ENCODE results near the gene EIF1AD.
"Not testable (repeated sequence)": the region's sequence is repeated elsewhere in the genome, so short reads cannot be mapped to it uniquely, and the experiment has no call there.

The EIF1AD gene, protein sequence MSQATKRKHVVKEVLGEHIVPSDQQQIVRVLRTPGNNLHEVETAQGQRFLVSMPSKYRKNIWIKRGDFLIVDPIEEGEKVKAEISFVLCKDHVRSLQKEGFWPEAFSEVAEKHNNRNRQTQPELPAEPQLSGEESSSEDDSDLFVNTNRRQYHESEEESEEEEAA

DNA sequence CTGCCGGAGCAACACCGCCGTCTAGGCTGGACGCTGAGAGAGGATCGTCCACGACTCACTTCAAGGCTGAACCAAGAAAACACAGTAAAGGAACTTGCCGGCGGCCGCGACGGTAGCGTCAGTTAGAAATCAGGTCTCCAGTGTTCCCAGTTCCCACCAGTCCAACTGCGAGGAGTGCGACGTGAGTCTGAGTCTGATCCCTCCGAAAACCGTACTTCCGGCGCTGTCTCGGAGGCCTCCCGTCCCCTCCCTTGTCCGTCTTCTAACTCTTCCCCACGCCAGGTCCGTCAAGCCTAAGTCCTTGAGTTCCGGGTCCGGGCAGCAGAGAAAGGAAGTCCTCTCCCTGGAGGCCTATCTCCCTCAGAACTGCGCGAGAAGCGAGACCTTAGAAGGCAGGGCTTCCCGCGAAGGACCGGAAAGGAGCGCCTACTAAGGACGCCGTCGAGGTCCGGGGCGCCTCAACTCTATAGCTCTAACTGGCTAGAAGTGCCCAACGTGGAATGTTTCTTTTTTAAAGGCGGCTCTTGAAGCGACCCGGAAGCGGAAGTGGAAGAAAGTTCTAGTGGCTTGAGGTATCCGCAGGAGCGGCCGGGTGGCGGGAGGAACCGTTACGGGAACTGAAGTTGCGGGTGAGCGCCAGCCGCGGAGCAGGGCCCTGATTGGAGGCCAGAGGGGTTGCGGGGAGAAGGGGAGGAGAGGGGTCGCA is at the start of gene EIF1AD, which contains the start of gene BANF1:
Gene EIF1AD (minus strand): TSS at position 216 of the 706 bp plus-strand sequence. CDS start 1,768 bp downstream, outside the sequence.
Gene BANF1 (plus strand): TSS at position 562 of the 706 bp plus-strand sequence. CDS start 748 bp downstream, outside the sequence.
- DNase-seq (ENCODE audit: low spot score), result peak; percentile 88
- peak; percentile 15 for FAIRE-seq

- no peak for FAIRE-seq
- DNase-seq (ENCODE audit: low spot score), result no peak
Observed at GRCh38 chr11:66051371-66051765, 49.4 kb upstream of the EIF1AD start.

DNA sequence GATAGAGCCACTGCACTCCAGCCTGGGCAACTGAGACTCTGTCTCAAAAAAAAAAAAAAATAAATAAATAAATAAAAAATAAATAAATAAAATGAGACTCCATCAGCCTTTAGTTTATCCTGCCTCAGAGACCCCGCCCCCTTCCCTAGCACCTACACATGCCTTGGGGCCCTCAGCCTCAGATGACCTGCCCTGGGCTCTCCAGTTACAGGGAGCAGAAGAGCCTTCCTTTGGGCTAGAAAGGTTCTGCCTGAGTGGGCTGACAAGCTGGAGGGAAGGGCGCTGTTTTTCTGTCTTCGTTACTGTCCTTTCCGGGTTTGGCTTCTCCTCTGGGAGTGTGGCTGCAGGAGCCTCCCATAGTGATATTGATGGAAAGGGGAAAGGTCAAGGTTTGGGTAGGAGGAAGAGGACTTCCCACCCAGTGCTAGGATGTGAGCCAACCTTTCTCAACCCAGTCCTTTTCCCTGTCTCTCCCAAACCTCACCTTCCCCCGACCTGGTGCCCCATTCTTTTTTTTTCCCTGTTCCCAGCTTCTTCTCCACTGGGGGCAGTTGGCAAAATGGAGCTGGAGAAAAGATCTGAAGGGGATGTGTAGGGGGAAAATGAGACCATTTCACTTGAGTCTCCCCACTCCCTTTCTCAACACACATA is 48.7 kb upstream of the EIF1AD start:
- FAIRE-seq (no peak), DNase-seq (ENCODE audit: low spot score) (no peak)

DNA sequence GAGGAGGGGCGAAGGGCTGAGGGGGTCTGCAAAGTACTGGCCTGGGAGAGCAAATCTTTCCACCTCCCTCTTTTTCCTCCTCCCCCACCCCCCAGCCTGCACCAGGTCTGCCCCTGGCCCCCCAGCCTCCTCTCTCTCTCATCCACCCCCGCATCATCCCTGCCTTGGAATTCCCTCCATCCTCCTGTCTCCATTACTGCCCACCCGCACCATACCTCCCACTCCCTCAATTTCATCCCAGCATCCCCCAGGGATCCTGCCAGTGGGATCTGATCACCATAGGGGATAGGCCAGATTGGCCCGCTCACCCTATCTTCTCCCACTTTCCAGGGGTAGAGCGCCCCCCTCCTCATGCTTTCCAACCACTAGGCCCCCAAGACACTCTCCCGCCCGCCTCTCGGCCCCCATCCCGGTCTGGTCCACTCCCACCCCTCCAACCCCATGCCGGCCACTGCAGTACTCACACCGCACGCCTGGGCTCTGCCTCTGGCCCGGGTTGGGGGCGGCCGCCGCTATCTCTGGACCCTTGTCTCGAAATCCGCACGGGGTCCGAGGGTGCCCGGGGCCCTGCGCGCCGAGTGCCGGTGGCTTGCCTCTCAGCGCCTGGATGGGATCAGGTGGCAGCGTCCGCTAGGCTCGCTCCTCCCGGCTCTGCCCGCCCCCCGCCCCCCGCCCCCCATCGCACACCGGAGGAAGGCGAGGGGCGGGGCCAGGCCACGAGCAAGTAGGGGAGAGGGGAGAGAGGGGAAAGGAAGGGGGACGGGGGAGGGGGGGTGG is 46.8 kb upstream of the EIF1AD start, which contains the start of gene GAL3ST3:
Gene GAL3ST3 (minus strand): TSS at position 615 of the 777 bp plus-strand sequence. CDS start 3,746 bp downstream, outside the sequence.
- FAIRE-seq (no peak), DNase-seq (ENCODE audit: low spot score) (no peak)

DNA sequence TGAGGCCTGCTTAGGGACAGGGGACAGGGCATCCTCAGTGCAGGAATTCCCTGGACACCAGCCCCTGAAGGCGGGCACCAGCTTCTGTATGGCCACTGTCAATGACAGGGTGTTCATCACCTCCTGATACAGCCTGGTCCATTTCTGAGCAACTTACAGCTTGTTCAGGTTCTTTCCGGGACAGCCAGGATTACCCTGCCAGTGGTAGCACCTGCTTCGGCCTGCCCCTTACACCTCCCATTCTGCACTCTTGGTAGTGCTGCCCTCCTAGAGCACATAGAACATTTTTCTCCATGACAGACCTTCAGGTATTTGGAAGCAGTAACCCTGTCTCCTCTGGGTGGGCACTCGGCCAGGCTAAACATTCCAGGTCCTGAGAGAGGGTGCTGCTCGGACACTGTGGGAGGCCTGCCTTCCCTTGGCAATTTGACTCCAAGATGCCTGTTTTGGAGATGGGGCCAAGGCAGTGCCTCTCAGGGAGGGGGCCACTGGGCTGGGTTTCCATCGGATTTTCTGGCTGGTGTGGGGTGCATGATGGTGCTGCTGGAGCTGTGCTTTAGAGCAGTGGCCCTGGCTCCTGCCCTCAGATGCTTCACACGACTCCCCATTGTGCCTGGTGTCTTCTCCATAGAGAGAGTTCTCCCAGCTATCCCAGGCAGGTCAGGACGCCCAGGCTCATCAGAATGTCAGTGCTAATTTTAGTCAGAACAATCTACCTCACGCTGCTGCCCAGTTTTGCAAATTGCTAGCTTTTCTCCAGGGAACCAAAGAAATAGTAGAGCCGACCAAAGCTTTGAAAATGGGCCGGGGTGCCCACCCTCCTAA is 45.8 kb upstream of the EIF1AD start:
- DNase-seq (ENCODE audit: low spot score), result no peak
- no peak for FAIRE-seq

DNA sequence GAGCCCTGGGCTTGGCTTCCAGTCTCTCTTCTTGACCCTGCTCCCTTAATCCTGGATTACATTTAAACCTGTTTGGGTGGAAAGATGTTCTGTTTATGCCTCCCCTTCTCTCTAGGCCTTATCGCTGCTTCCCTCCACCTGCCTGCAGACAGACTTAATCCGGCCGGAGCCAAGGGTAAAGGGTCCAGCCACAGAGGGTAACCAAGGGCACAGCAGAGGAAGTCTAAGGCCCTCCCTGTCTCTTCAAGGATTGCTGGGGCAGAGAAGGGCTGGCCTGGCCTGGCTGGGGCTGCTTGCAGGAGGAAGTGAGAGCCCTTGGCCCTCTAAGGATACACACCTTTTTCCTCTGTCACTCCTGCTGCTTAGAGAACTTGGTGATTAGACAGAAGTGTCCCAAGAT is 44.9 kb upstream of the EIF1AD start:
- FAIRE-seq (no peak), DNase-seq (ENCODE audit: low spot score) (no peak)

GRCh38 chr11:66045177-66045639 is 43.3 kb upstream of the EIF1AD start:
- DNase-seq (ENCODE audit: low spot score) (peak; percentile 32), FAIRE-seq (no peak)

GRCh38 chr11:66044757-66045156 is 42.8 kb upstream of the EIF1AD start:
- no peak for FAIRE-seq
- DNase-seq (ENCODE audit: low spot score), result no peak

- no peak for DNase-seq (ENCODE audit: low spot score)
- FAIRE-seq, result no peak
Observed at GRCh38 chr11:66042996-66043906, 41.3 kb upstream of the EIF1AD start.

GRCh38 chr11:66042227-66042995 is 40.5 kb upstream of the EIF1AD start:
- no peak for FAIRE-seq
- DNase-seq (ENCODE audit: low spot score), result no peak

GRCh38 chr11:66039765-66040164 is 37.8 kb upstream of the EIF1AD start:
- no peak for DNase-seq (ENCODE audit: low spot score)
- no peak for FAIRE-seq

- DNase-seq (ENCODE audit: low spot score) (no peak), FAIRE-seq (no peak)
Observed at GRCh38 chr11:66037327-66037726, 35.4 kb upstream of the EIF1AD start.

- DNase-seq (ENCODE audit: low spot score) (no peak), FAIRE-seq (no peak)
Observed at GRCh38 chr11:66036334-66036710, 34.4 kb upstream of the EIF1AD start.

DNA sequence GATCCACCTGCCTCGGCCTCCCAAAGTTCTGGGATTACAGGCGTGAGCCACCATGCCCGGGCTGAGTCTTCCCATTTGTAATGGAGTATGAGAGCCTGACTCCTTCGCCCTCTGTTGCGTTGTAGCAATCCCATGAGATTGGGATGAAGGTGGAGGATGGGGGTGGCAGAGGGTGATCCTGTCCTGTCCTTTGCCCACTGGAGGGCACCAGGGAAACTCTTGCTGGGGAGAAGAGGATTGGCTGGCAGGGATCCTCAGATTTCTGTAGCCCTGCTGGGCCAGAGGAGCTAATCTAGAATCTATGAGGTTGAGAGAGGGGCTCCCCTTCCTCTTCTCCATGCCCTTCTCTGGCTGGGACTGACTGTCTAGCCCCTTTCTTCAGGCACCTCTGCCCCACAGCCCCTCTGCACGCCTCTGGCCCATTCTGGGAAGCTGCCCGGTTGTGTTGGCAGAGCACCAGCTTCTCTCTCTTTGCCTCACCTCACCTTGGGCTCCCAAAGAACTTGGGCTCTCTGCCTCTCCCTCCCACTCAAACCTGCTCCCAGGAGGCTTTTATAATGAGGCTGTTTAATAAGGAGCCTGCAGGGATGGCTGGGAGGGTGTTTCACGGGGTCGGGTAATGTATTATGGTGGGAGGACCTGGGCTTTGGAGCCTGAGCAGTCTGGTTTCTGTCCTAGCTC is 33.8 kb upstream of the EIF1AD start:
- no peak for DNase-seq (ENCODE audit: low spot score)
- FAIRE-seq, result no peak

DNA sequence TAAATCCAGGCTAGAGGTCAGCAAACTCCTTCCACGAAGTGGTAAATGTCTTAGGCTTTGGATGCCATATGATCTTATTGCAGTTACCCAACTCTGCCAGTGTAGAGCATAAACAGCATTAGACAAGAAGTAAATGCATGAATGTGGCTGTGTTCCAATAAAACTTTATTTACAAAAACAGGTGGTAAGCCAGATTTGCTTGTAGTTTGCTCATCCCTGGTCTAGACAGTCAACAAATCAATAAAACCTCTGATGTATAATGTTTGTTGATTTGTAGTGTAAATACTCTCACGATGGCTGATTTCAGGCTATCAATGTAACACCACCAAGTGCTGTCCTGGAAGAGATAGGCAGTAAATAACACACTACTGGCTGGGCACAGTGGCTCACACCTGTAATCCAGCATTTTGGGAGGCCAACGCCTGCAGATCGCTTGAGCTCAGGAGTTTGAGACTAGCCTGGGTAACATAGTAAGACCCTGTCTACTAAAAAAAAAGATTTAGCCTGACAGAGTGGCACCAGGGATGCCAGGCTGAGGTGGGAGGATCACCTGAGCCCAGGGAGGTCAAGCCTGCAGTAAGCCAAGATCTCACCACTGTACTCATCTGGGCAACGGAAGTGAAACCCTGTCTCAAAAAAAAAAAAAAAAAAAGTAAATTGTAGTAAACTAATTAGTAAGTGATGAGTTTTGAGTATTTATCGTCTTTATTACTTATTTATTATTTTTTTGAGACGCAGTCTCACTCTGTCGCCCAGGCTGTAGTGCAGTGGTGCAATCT is 31.2 kb upstream of the EIF1AD start:
- DNase-seq (ENCODE audit: low spot score), result no peak
- no peak for FAIRE-seq

- FAIRE-seq (no peak), DNase-seq (ENCODE audit: low spot score) (no peak)
Observed at GRCh38 chr11:66026017-66026529, 24.1 kb upstream of the EIF1AD start, which contains the start of gene CATSPER1. Gene CATSPER1 (minus strand): TSS chr11:66026479. CDS start chr11:66026379, 100 bp downstream.

GRCh38 chr11:66023186-66023440 is 21.2 kb upstream of the EIF1AD start:
- not testable (repeated sequence) for DNase-seq (ENCODE audit: low spot score); FAIRE-seq
